HG02642 (cell line): Measurements from ENCODE around the gene ZCCHC17.

Experiments used
- ATAC-seq: cut with Tn5 transposase; IDR thresholded peaks from one replicate; pipeline ENCODE4 v1.9.1; 2021; ENCODE audit warnings: mild to moderate bottlenecking; ENCODE audit not compliant: unreplicated experiment, poor library complexity

ZCCHC17 gene

DNA sequence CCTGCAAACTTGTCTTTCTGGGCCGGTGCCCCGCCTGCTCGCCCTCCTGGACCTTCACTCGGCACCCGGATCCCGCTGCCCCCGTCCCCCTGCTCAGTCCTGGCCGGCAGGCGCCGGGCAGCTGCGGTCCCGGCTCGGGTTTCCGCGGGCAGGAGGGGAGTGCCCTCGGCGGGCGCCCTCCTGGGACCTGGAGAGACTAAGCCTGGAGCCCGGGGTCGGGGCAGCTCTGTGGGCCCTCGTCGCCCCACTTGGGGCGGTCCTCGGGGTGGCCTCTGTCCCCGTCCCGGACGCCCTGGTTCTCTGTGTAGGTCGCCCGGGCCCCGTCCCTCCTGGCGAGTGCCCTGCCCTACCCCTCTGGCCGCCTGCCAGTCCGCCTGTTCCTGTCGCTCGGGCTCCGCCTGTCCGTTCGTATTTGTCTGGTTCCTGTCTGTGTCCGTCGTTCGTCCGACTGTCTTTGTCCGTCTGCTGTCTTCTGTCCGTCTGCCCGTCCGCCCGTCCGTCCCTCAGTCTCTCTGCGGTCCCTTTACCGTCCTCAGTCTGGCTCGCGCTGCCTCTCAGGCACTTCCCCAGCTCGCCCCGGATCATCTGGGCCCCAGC, 116.7 kb downstream of the ZCCHC17 start:
- ATAC-seq, result no peak
